Mesodermal cell (in vitro differentiated cells): ENCODE results near the gene PTPRN2.

ENCODE experiments used
- H3K27ac ChIP-seq: 2 replicates; pipeline ENCODE4 v1.7.0; 2013; ENCODE audit warnings: mild to moderate bottlenecking, low read depth, low read length, moderate library complexity; ENCODE audit not compliant: severe bottlenecking
- H3K36me3 ChIP-seq: 2 replicates; pipeline ENCODE4 v1.7.1; 2013; ENCODE audit warnings: mild to moderate bottlenecking, low read length, moderate library complexity; ENCODE audit not compliant: control insufficient read depth, insufficient read depth
- H3K4me1 ChIP-seq: one replicate; pipeline ENCODE4 v1.7.1; 2013; ENCODE audit warnings: mild to moderate bottlenecking, low read length; ENCODE audit not compliant: insufficient read depth, control insufficient read depth, poor library complexity, severe bottlenecking
- H3K4me3 ChIP-seq: 2 replicates; pipeline ENCODE4 v1.7.0; 2013; ENCODE audit warnings: low read length, control low read depth, mild to moderate bottlenecking; ENCODE audit not compliant: insufficient read depth, poor library complexity, severe bottlenecking; ENCODE audit errors: extremely low read depth
- H3K9me3 ChIP-seq: 2 replicates; pipeline ENCODE4 v1.7.1; 2013; ENCODE audit warnings: mild to moderate bottlenecking, low read length, moderate library complexity; ENCODE audit not compliant: control insufficient read depth
- WGBS, 2 experiments: methylation state at CpG; one replicate each; pipeline ENCODE4 v1.1.5; 2013; ENCODE audit warnings: missing lambda C conversion rate in 2 of 2; ENCODE audit not compliant: insufficient coverage in 2 of 2; 5-methylcytosine and 5-hydroxymethylcytosine counted together

PTPRN2 gene

GRCh38 chr7:157877298-157878090 lies 710.1 kb downstream of the PTPRN2 start:
- H3K36me3 ChIP-seq = no peaks in the 10 kb centered on the region
- no peak overlapping the region for H3K27ac ChIP-seq
- H3K4me3 ChIP-seq = no peak overlapping the region
- 74 to 85% methylated on average over 17 to 19 of the region's 31 CpGs for WGBS, 2 experiments
- peaks cover 74% of the 10 kb centered on the region for H3K9me3 ChIP-seq
- H3K4me1 ChIP-seq = no peaks in the 10 kb centered on the region

- H3K27ac ChIP-seq = no peak overlapping the region
- peaks cover 68% of the 10 kb centered on the region for H3K9me3 ChIP-seq
- WGBS, 2 experiments = 69 to 74% methylated on average over 34 to 36 of the region's 36 CpGs
- no peak overlapping the region for H3K4me3 ChIP-seq
- no peaks in the 10 kb centered on the region for H3K4me1 ChIP-seq
- no peaks in the 10 kb centered on the region for H3K36me3 ChIP-seq
These were observed 710.9 kb downstream of the PTPRN2 start for GRCh38 chr7:157876469-157877285.

DNA sequence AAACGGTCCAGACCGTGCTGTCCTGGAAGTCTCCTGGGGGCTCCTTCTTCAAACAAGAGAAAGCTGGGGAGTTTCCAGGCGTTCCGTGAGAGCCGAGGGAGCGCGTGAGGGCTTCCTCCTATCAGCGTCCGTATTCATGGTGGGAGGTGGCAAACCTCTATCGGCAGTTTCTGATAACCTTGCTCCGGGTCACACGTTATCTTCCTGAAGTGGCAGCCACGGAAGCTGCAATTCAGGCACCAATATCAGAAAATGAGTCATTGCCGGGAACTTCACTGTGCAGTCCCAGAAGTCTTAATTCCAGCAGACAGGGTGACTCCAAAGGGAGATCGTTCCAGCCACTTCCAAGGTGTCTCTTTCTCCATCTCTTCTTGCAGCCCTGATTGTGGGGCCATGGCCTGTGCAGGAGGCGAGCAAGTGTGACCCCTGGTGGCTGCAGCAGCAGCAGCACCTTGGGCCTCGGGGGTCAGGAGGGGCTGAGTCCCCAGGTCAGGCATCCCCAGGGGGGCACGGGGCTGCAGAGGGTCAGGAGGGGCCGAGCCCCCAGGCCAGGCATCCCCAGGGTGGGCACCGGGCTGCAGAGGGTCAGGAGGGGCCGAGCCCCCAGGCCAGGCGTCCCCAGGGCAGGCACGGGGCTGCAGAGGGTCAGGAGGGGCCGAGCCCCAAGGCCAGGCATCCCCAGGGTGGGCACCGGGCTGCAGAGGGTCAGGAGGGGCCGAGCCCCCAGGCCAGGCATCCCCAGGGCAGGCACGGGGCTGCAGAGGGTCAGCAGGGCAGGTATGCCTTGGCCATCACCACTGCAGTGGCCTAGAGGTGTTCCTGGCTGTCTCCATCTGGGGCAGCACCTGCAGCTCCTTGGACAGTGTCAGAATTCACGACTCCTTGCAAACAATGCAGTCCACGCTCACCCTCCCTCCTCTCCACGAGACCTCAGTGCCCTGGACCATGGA lies 712.1 kb downstream of the PTPRN2 start:
- Histone ChIP-seq H3K27ac (no peak overlapping the region), H3K36me3 (no peaks in the 10 kb centered on the region), H3K9me3 (peaks cover 63% of the 10 kb centered on the region), H3K4me1 (no peaks in the 10 kb centered on the region), H3K4me3 (no peak overlapping the region)
- 72 to 80% methylated on average over 28 to 30 of the region's 30 CpGs for WGBS, 2 experiments

GRCh38 chr7:157874870-157875229 lies 712.8 kb downstream of the PTPRN2 start:
- H3K4me3 ChIP-seq = no peak overlapping the region
- H3K27ac ChIP-seq = no peak overlapping the region
- WGBS, 2 experiments = 70 to 82% methylated on average over 11 to 12 of the region's 12 CpGs
- H3K36me3 ChIP-seq = no peaks in the 10 kb centered on the region
- H3K9me3 ChIP-seq = peaks cover 59% of the 10 kb centered on the region
- H3K4me1 ChIP-seq = no peaks in the 10 kb centered on the region

DNA sequence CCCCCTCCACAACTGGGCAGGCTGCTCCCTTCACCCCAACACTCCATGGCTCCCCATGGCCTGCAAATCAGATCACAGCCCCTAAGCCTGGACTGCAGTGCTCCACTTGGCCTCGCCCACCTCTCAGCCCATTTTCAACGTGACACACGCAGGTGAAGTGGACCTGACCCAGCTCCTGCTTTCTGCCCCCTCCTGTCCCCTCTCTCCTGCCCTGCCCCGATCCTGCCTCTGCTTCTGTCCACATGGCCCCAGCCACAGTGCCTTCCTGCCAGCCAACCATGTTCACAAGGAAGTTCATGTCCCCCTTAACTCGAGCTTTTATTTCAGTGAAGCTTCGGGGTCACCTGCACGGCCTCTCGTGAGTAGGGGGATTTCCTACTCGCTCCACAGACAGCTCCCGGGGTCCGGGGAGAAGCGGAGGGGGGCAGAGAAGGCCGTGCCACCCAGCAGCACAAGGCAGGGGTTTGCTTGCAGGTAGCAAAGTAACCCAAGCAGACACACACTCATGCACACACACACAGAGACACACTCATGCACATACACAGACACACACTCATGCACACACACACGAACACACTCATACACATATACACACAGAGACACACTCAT lies 713.3 kb downstream of the PTPRN2 start:
- Histone ChIP-seq H3K9me3 (peaks cover 59% of the 10 kb centered on the region), H3K27ac (no peak overlapping the region), H3K36me3 (no peaks in the 10 kb centered on the region), H3K4me1 (no peaks in the 10 kb centered on the region), H3K4me3 (no peak overlapping the region)
- 61 to 75% methylated on average over 5 to 9 of the region's 14 CpGs for WGBS, 2 experiments

DNA sequence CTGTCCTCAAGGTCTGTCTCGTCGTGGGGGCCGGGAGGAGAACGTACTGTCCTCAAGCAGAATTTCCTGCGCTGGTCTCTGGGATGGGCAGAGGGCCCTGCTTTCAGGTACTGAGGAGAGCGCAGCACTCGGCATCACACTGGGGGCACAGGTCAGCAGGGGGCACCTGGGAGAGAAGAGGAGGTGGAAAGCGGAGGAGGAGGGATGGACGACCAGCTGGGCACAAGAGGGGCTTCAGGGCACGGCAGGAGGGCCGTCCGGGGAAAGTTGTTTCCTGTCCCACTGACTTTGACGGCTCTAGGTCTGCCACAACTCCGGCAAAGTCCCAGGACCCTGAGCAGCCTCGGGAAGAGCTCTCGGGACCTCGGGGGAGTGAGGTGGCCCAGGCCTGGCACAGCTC lies 714.0 kb downstream of the PTPRN2 start:
- H3K27ac ChIP-seq = no peak overlapping the region
- H3K9me3 ChIP-seq = peaks cover 60% of the 10 kb centered on the region
- WGBS, 2 experiments = 83 to 86% methylated on average over 13 to 17 of the region's 17 CpGs
- no peak overlapping the region for H3K4me3 ChIP-seq
- H3K4me1 ChIP-seq = no peaks in the 10 kb centered on the region
- no peaks in the 10 kb centered on the region for H3K36me3 ChIP-seq

DNA sequence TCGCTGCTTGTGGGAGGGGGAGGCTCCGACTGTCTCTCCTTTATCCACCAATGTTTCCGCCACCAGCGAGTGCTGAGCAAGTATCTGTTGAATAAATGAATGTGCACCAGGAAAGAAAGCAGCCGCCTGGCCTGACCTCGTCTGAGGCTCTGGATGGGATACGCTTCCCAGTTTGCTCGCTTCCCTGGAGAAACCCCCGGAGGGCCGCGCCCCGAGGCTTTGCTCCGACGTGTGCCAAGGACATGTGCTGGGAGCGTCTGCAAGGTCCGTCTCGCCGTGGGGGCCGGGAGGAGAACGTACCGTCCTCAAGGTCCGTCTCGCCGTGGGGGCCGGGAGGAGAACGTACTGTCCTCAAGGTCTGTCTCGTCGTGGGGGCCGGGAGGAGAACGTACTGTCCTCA lies 714.4 kb downstream of the PTPRN2 start:
- WGBS, 2 experiments = 87 to 92% methylated on average over 3 to 17 of the region's 30 CpGs
- Histone ChIP-seq H3K4me3 (no peak overlapping the region), H3K36me3 (no peaks in the 10 kb centered on the region), H3K27ac (no peak overlapping the region), H3K9me3 (peaks cover 61% of the 10 kb centered on the region), H3K4me1 (no peaks in the 10 kb centered on the region)

DNA sequence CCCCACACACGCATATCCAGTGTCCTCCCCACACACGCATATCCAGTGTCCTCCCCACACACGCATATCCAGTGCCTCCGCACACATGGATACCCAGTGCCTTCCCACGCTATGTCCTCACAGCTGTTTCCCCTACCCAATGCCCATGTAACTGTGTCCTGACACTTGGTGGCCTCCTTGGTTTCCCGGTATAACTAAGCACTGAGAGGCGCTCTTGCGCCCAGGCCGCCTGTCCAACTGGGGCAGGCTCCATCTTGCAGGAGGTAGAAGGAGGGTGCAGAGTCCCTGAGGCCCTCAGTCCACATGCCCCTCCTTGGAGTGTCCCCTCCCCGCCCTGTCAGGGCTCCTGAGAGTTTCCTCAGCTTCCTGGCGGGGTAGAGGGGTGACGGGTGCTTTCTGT lies 715.2 kb downstream of the PTPRN2 start:
- Histone ChIP-seq H3K4me3 (no peak overlapping the region), H3K36me3 (no peaks in the 10 kb centered on the region), H3K9me3 (peaks cover 54% of the 10 kb centered on the region), H3K4me1 (no peaks in the 10 kb centered on the region), H3K27ac (no peak overlapping the region)
- 80 to 84% methylated on average over 10 of the region's 12 CpGs for WGBS, 2 experiments

DNA sequence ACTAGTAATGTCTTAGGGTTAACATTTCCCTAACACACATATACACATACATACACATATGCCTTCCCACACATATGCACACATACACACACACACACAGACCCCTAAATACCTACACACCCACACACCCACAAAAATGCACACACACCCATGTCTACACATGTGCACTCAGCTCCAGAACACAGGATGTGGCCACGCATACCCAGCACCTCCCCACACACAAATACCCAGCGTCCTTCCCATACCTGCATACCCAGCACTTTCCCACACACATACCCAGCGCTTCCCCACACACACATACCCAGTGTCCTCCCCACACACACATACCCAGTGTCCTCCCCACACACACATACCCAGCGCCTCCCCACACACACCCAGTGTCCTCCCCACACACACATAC lies 715.9 kb downstream of the PTPRN2 start:
- Histone ChIP-seq H3K4me3 (no peak overlapping the region), H3K27ac (no peak overlapping the region), H3K36me3 (no peaks in the 10 kb centered on the region), H3K4me1 (no peaks in the 10 kb centered on the region), H3K9me3 (peaks cover 52% of the 10 kb centered on the region)
- WGBS, 2 experiments = 64 to 73% methylated on average over 3 to 4 of the region's 4 CpGs

GRCh38 chr7:157870644-157871290 lies 716.9 kb downstream of the PTPRN2 start:
- peaks cover 55% of the 10 kb centered on the region for H3K9me3 ChIP-seq
- H3K36me3 ChIP-seq = no peaks in the 10 kb centered on the region
- 48 to 74% methylated on average over 3 to 8 of the region's 11 CpGs for WGBS, 2 experiments

More at GRCh38 chr7:157870644-157871290, 716.9 kb downstream of the PTPRN2 start:
- no peak overlapping the region for H3K4me3 ChIP-seq
- no peak overlapping the region for H3K27ac ChIP-seq
- no peaks in the 10 kb centered on the region for H3K4me1 ChIP-seq
